ENCODE data around the gene ZNF280B.

- no peak for TF ChIP-seq CTCF (IDR thresholded peaks at IDR 0.05)
- TF ChIP-seq POLR2A (IDR thresholded peaks at IDR 0.05): no peak
Observed at GRCh38 chr22:22548317-22548716, 39.8 kb upstream of the ZNF280B start.

Measured in breast epithelium (tissue), 3 donors.